WTC11 (cell line): ENCODE results near the gene ANAPC7. TPM values are rescaled to one million over a fixed set of nuclear protein-coding genes. Genes with fewer than 3 reads are reported as not detected.

Source experiments
- ATAC-seq: fragments of 200-7000 bp; cut with Tn5 transposase; 2 replicates; pipeline ENCODE4 v1.10.0; 2021; ENCODE audit warnings: mild to moderate bottlenecking, moderate library complexity
- CTCF ChIA-PET: fragments of 300-600 bp; sonication (Branson Sonifier 250); formaldehyde crosslinking; loops from one replicate; lab custom pipeline; 2021; ENCODE audit warnings: antibody characterized with exemption; lab: Charles Lee
- POLR2A ChIA-PET: fragments of 350-600 bp; sonication (Branson Sonifier 250); formaldehyde crosslinking; loops from one replicate; lab custom pipeline; 2021; ENCODE audit warnings: antibody characterized with exemption; lab: Charles Lee
- DNase-seq: peaks from one replicate; pipeline ENCODE4 v3.0.0; 2021; ENCODE audit warnings: low spot score
- H3K27ac Mint-ChIP-seq: 2 replicates; pipeline ENCODE4 v1.8.0; 2021; ENCODE audit warnings: mixed read lengths
- H3K27me3 Mint-ChIP-seq: 2 replicates; pipeline ENCODE4 v1.8.0; 2021; ENCODE audit warnings: low read depth, mild to moderate bottlenecking, moderate library complexity, mixed read lengths
- H3K36me3 Mint-ChIP-seq: 2 replicates; pipeline ENCODE4 v1.8.0; 2021; ENCODE audit warnings: mixed read lengths
- H3K4me1 Mint-ChIP-seq: 2 replicates; pipeline ENCODE4 v1.8.0; 2022; ENCODE audit warnings: mixed read lengths
- H3K4me3 Mint-ChIP-seq: 2 replicates; pipeline ENCODE4 v1.8.0; 2021; ENCODE audit warnings: mild to moderate bottlenecking, moderate library complexity, mixed read lengths
- H3K9me3 Mint-ChIP-seq: 2 replicates; pipeline ENCODE4 v1.8.0; 2021; ENCODE audit warnings: mixed read lengths
- CDX4 ChIP-seq: fragments of 250-450 bp; sonication (Bioruptor Pico); IDR thresholded peaks from 2 replicates; pipeline ENCODE4 v1.9.0; 2021; ENCODE audit warnings: moderate library complexity, mild to moderate bottlenecking, inconsistent platforms, borderline replicate concordance
- CTCF ChIP-seq: fragments of 200-600 bp; IDR thresholded peaks from 2 replicates; pipeline ENCODE4 v1.8.0; 2022; ENCODE audit warnings: antibody characterized with exemption
- ELF4 ChIP-seq: sonication (generic); formaldehyde crosslinking; IDR thresholded peaks from 2 replicates; pipeline ENCODE4 v1.8.1; 2022; ENCODE audit warnings: low read depth, mild to moderate bottlenecking, moderate library complexity, missing genetic modification reagents
- EMX1 ChIP-seq: fragments of 250-450 bp; sonication (Bioruptor Pico); IDR thresholded peaks from 2 replicates; pipeline ENCODE4 v1.8.0; 2021; ENCODE audit warnings: mild to moderate bottlenecking
- FOXK1 ChIP-seq: sonication (generic); formaldehyde crosslinking; IDR thresholded peaks from 2 replicates; pipeline ENCODE4 v1.8.0; 2022; ENCODE audit warnings: mild to moderate bottlenecking, moderate library complexity, missing genetic modification reagents
- FOXP1 ChIP-seq: sonication (generic); formaldehyde crosslinking; IDR thresholded peaks from 2 replicates; pipeline ENCODE4 v1.8.0; 2022; ENCODE audit warnings: missing genetic modification reagents, mild to moderate bottlenecking, moderate library complexity, borderline replicate concordance
- FOXP4 ChIP-seq: sonication (generic); formaldehyde crosslinking; IDR thresholded peaks from 2 replicates; pipeline ENCODE4 v1.8.0; 2022; ENCODE audit warnings: mild to moderate bottlenecking, missing genetic modification reagents
- HMGXB4 ChIP-seq: sonication (generic); formaldehyde crosslinking; IDR thresholded peaks from 2 replicates; pipeline ENCODE4 v1.8.1; 2023; ENCODE audit warnings: mild to moderate bottlenecking, moderate library complexity, missing genetic modification reagents
- KAT7 ChIP-seq: sonication (generic); formaldehyde crosslinking; IDR thresholded peaks from 2 replicates; pipeline ENCODE4 v1.8.1; 2023; ENCODE audit warnings: missing genetic modification reagents, mild to moderate bottlenecking, borderline replicate concordance
- MLX ChIP-seq: sonication (generic); formaldehyde crosslinking; IDR thresholded peaks from 2 replicates; pipeline ENCODE4 v1.8.1; 2023; ENCODE audit warnings: mild to moderate bottlenecking, missing genetic modification reagents, moderate library complexity
- PRRX2 ChIP-seq: fragments of 250-450 bp; sonication (Bioruptor Pico); IDR thresholded peaks from 2 replicates; pipeline ENCODE4 v1.8.0; 2021; ENCODE audit warnings: mild to moderate bottlenecking
- SOX15 ChIP-seq: fragments of 250-450 bp; sonication (Bioruptor Pico); IDR thresholded peaks from 2 replicates; pipeline ENCODE4 v1.9.0; 2021; ENCODE audit warnings: mild to moderate bottlenecking
- TEAD4 ChIP-seq: sonication (generic); formaldehyde crosslinking; IDR thresholded peaks from 2 replicates; pipeline ENCODE4 v1.8.0; 2022; ENCODE audit warnings: mild to moderate bottlenecking, missing genetic modification reagents
- ZNF416 ChIP-seq: fragments of 250-450 bp; sonication (Bioruptor Pico); IDR thresholded peaks from 2 replicates; pipeline ENCODE4 v1.9.0; 2021; ENCODE audit warnings: mild to moderate bottlenecking, inconsistent platforms
- ZSCAN18 ChIP-seq: fragments of 250-450 bp; sonication (Bioruptor Pico); IDR thresholded peaks from 2 replicates; pipeline ENCODE4 v2.1.2; 2022; ENCODE audit warnings: mild to moderate bottlenecking, moderate library complexity
- total RNA-seq: library from RNA; stranded (reverse); gene quantifications from 3 replicates; pipeline ENCODE4 v1.2.3, GENCODE V29; 2021

ANAPC7 gene
- total RNA-seq, 1 experiment from 2014 or later: 93.4 TPM

GRCh38 chr12:110403976-110404682 lies 621 bp upstream of the ANAPC7 start:
- peak overlapping the region; percentile 98 for H3K4me3 Mint-ChIP-seq
- no peaks in the 10 kb centered on the region for H3K9me3 Mint-ChIP-seq
- peak; percentile 83 for ATAC-seq
- H3K4me1 Mint-ChIP-seq: peaks cover 6% of the 10 kb centered on the region
- peaks cover 22% of the 10 kb centered on the region for H3K36me3 Mint-ChIP-seq
- ChIA-PET POLR2A (interaction anchor here (0.6 to 0.9 kb wide), 2 partner anchors 63 to 64 kb away, joined by 3 to 5 read pairs; partner anchors contain the start of genes FAM216A and GPN3), CTCF (interaction anchor here (0.8 to 5.7 kb wide), 3 partner anchors 27 to 46 kb away, joined by 3 to 39 read pairs (median 11); partner anchors contain the start of gene ARPC3)
- TF ChIP-seq CDX4 (CRISPR knock-in tag): no peak
- TF ChIP-seq SOX15: no peak
- TF ChIP-seq ELF4: no peak
- peaks cover 1% of the 10 kb centered on the region for H3K27me3 Mint-ChIP-seq
- peak overlapping the region; percentile 100 for H3K27ac Mint-ChIP-seq
- peak; percentile 76 for DNase-seq

- Mint-ChIP-seq H3K9me3 (no peaks in the 10 kb centered on the region), H3K27me3 (no peaks in the 10 kb centered on the region), H3K36me3 (peaks cover 75% of the 10 kb centered on the region), H3K4me3 (no peak overlapping the region), H3K4me1 (no peaks in the 10 kb centered on the region), H3K27ac (no peak overlapping the region)
- DNase-seq: no peak
- no peak for ATAC-seq
- ChIA-PET POLR2A (no interaction called here), CTCF (no interaction called here)
- TF ChIP-seq CDX4 (CRISPR knock-in tag) (no peak), EMX1 (no peak), FOXP4 (CRISPR knock-in tag) (no peak), HMGXB4 (CRISPR knock-in tag) (no peak), SOX15 (no peak), TEAD4 (CRISPR knock-in tag) (no peak), MLX (CRISPR knock-in tag) (no peak), ZNF416 (CRISPR knock-in tag) (no peak), CTCF (no peak), KAT7 (CRISPR knock-in tag) (no peak), FOXK1 (CRISPR knock-in tag) (no peak), PRRX2 (CRISPR knock-in tag) (no peak), FOXP1 (CRISPR knock-in tag) (no peak), ZSCAN18 (no peak)
Measured at GRCh38 chr12:110382683-110383082, 20.8 kb downstream of the ANAPC7 start.
